Pancreas (tissue), 10 donors: ENCODE results near the gene UBE2D4. TPM values are rescaled to one million over a fixed set of nuclear protein-coding genes. Genes with fewer than 3 reads are reported as not detected.
A peak's percentile ranks its signal among the peaks of the same experiment; 100 is the strongest.
"Not testable (repeated sequence)": the region's sequence is repeated elsewhere in the genome, so short reads cannot be mapped to it uniquely, and the experiment has no call there.

ENCODE experiments used
- ATAC-seq, 4 donors: fragments of 200-7000 bp; cut with Tn5 transposase; one replicate each; pipeline versions ENCODE4 v1.8.0 to v1.9.1; 2020; ENCODE audit warnings: mild to moderate bottlenecking in 4 of 4, moderate library complexity in 4 of 4
- DNase-seq, 6 donors: peaks; one replicate each; pipeline ENCODE4 v3.0.0-alpha.2; 2020
- FAIRE-seq: peaks from 2 replicates; lab custom pipeline; 2012; peaks lifted over from hg19 to GRCh38; lab: Jason Lieb, UNC
- H3K27ac ChIP-seq, 4 donors: fragments of 200-600 bp; sonication (generic); 1 replicate in 3 of 4; 2 replicates in 1 of 4; pipeline versions ENCODE4 v1.5.0 to v1.8.0; 2020
- H3K27me3 ChIP-seq, 4 donors: fragments of 200-600 bp; one replicate each; pipeline ENCODE4 v1.8.0; 2021
- H3K36me3 ChIP-seq, 3 donors: fragments of 200-600 bp; sonication (generic) in 1 of 3; one replicate each; pipeline versions ENCODE4 v1.5.0 to v1.8.0; 2020 to 2021
- H3K4me1 ChIP-seq, 3 donors: fragments of 200-600 bp; one replicate each; pipeline ENCODE4 v1.8.0; 2021
- H3K4me3 ChIP-seq, 4 donors: fragments of 200-600 bp; sonication (generic) in 2 of 4; one replicate each; pipeline versions ENCODE4 v1.5.0 to v1.8.0; 2020 to 2021
- H3K9me3 ChIP-seq, 4 donors: fragments of 200-600 bp; one replicate each; pipeline ENCODE4 v1.8.0; 2021
- CTCF ChIP-seq, 4 donors: fragments of 200-600 bp; sonication (generic) in 3 of 4; IDR thresholded peaks; one replicate each; pipeline versions ENCODE4 v1.5.0 to v1.8.0; 2021; ENCODE audit warnings: antibody characterized with exemption in 4 of 4
- WGBS, 2 donors: extraction: QIAGEN DNeasy Blood & Tissue Kit; methylation state at CpG; one replicate each; pipeline ENCODE4 v1.1.7; 2013; 5-methylcytosine and 5-hydroxymethylcytosine counted together
- intact Hi-C, 3 donors: fragments of 100-400 bp; cut with DNase I; formaldehyde crosslinking; loops; one replicate each; pipeline versions ENCODE4 v1.11.1 to v1.14.2; 2022
- polyA plus RNA-seq, 2 donors: library from polyadenylated mRNA; stranded (reverse); fragments of 200-250 nt; gene quantifications; one replicate each; pipeline ENCODE4 v1.2.3, GENCODE V29; 2013
- total RNA-seq, 6 donors: library from RNA; stranded (reverse); fragmentation: NEBNext Ultra II Directional in 4 of 6; extraction: Animal tissue kit (Norgen Biotek cat#: 25700) in 4 of 6; gene quantifications; one replicate each; pipeline versions ENCODE4 v1.2.1 to v1.2.4, GENCODE V29; 2021 to 2023
- donor health status: healthy with polysubstance abuse.
- donor health status: DM: no; HTN: no; CAD: no; lungs with moderate emphysema.
- donor health status: DM: no; HTN: no; CAD: no.
- donor health status: control.
- donor health status: control.
- donor health status: Bipolar disorder and iron deficiency.
- donor health status: DM: yes; HTN: yes; CAD: no.
- donor health status: DM: no; HTN: no; CAD: no.
- donor health status: DM: no; HTN: no; CAD: no.
- donor health status: DM: yes; HTN: yes; CAD: no.

Gene UBE2D4
- total and polyA plus RNA-seq, 8 donors = 12.0 to 19.5 (median 15.8) TPM

DNA sequence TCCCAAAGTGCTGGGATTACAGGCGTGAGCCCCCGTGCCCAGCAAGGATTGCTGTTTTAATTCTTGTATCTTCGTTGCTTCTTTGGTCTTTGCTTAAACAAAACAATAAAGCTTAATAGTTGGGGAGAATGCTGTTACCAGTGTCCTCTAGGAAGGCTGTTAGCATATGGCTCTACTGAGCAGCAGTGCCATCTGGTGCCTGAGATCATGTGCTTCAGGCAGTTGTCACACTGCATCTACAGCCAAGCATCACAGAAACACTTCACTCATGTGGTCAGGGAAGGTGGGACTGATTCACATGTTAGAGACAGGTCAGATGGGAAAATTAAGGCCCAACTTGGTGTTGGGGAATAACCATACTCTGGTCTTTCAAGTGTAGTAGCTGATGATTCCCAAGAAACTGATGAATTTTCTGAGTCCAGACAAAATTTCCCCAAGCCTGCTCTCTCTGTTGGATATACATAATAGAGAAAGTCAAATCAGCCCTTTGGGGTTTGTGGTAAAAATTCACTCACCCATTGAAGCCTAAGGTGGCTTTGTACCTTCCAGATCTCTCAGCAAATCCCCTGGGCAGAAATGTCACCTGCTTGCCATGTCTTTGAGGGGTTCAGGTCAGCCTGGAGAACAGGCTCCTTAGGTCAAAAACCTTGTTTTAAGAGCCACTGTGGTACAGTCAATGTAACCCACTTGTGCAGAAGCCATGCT is 28.4 kb downstream of the UBE2D4 start:
- Histone ChIP-seq H3K4me1 (no peaks in the 10 kb centered on the region), H3K36me3 (peaks cover 0 to 29% (median 6%) of the 10 kb centered on the region in 3 donors), H3K27ac (no peak overlapping the region), H3K27me3 (no peaks in the 10 kb centered on the region), H3K4me3 (no peak overlapping the region), H3K9me3 (no peaks in the 10 kb centered on the region)
- intact Hi-C loops = no loop called here
- 59 to 66% methylated on average over 3 of the region's 3 CpGs for whole genome bisulfite sequencing, 2 donors
- DNase-seq (peak in 2 of 6 donors; percentile 16 to 29), ATAC-seq (peak; percentile 66 to 87 (median 74)), FAIRE-seq (no peak)
- TF ChIP-seq CTCF (IDR thresholded peaks at IDR 0.05) = no peak

DNA sequence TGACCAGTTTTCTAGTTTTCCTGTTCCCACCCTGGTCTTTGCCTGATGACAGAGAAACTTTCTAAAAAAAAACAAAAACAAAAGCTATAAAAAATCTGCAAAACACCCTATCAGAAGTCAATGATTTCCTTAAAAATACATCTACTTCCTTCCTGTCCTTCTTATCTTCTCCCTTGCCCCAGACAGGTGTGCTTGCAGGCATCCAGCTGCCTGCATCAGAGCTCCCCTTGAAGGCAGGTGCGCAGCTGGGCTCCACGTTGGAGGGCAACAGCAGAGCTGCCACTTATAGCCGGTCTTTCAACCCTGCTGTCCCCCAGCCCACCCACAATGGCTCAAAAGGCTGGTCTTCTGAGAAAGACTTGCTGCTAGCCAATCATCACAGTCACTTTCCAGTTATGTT is 29.8 kb downstream of the UBE2D4 start:
- peaks cover 0 to 19% (median 1%) of the 10 kb centered on the region in 3 donors for H3K36me3 ChIP-seq
- FAIRE-seq = no peak
- ATAC-seq = no peak
- TF ChIP-seq CTCF (IDR thresholded peaks at IDR 0.05) = no peak
- no peaks in the 10 kb centered on the region for H3K27me3 ChIP-seq
- no peaks in the 10 kb centered on the region for H3K4me1 ChIP-seq
- H3K9me3 ChIP-seq = no peaks in the 10 kb centered on the region
- intact Hi-C loops = no loop called here
- DNase-seq = peak in 1 of 6 donors; percentile 39
- no peak overlapping the region for H3K4me3 ChIP-seq
- no peak overlapping the region for H3K27ac ChIP-seq
- WGBS, 2 donors = 73 to 75% methylated on average over 3 of the region's 3 CpGs

- Histone ChIP-seq H3K36me3 (no peaks in the 10 kb centered on the region), H3K27ac (no peak overlapping the region), H3K27me3 (no peaks in the 10 kb centered on the region), H3K4me1 (no peaks in the 10 kb centered on the region), H3K4me3 (no peak overlapping the region), H3K9me3 (no peaks in the 10 kb centered on the region)
- no peak for TF ChIP-seq CTCF (IDR thresholded peaks at IDR 0.05)
- intact Hi-C loops = no loop called here
- DNase-seq (no peak), ATAC-seq (no peak), FAIRE-seq (no peak)
- 32 to 34% methylated on average over 1 of the region's 1 CpG for WGBS, 2 donors
These were observed 34.7 kb downstream of the UBE2D4 start for GRCh38 chr7:43960933-43961332.

DNA sequence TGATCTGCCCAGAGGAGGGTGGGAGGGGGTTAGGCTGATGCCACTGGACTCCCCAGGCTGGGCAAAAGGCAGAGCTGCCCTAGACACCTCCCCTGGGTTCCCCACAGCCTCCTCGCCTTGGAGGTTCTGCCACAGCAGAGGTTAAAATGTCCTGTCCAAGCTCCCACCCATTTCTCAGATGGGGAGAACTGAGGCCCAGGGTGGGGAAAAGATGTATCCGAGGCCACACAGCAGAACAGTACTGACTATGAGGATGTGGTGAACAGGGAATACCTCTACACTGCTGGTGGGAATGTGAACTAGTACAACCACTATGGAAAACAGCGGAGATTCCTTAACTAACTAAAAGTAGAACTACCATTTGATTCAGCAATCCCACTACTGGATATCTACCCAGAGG is 40.2 kb downstream of the UBE2D4 start:
- H3K36me3 ChIP-seq, H3K4me3 ChIP-seq, H3K4me1 ChIP-seq, intact Hi-C loops, H3K9me3 ChIP-seq, FAIRE-seq, DNase-seq, H3K27ac ChIP-seq, H3K27me3 ChIP-seq, ATAC-seq: not testable (repeated sequence)
- WGBS, 2 donors = 95% methylated on average over 3 of the region's 3 CpGs

GRCh38 chr7:43968172-43969040 is 42.2 kb downstream of the UBE2D4 start:
- H3K9me3 ChIP-seq, H3K27me3 ChIP-seq, H3K27ac ChIP-seq, H3K36me3 ChIP-seq, FAIRE-seq, H3K4me3 ChIP-seq, DNase-seq, intact Hi-C loops, H3K4me1 ChIP-seq: not testable (repeated sequence)
- 89 to 90% methylated on average over 10 to 16 of the region's 20 CpGs for WGBS, 2 donors
- peak in 2 of 4 donors; percentile 26 to 48 for ATAC-seq

DNA sequence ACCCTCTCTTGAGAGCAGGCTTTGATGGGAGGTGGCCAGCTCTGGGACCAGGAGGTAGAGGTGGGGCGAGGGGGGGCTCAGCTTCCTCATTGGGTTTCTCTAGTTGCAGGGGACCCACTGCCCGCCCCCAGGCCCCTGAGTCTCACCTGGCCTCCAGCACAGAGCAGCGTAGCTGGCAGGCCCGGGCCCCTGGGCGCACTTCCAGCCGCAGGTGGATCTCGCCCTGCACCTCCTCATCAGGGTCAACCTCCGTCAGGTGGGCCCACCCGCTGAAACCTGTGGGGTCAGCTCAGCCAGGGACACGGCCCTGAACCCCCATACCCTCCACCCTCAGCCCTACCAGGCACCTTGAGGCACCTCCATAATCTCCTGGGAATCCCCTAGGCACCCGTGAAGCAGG is 43.4 kb downstream of the UBE2D4 start:
- H3K36me3 ChIP-seq, H3K27ac ChIP-seq, H3K4me3 ChIP-seq, ATAC-seq, FAIRE-seq, H3K4me1 ChIP-seq, intact Hi-C loops, H3K9me3 ChIP-seq, H3K27me3 ChIP-seq, DNase-seq: not testable (repeated sequence)
- WGBS, 2 donors = 89 to 96% methylated on average over 9 to 11 of the region's 11 CpGs

- H3K27ac ChIP-seq, DNase-seq, ATAC-seq, H3K27me3 ChIP-seq, H3K9me3 ChIP-seq, H3K36me3 ChIP-seq, H3K4me3 ChIP-seq, intact Hi-C loops, H3K4me1 ChIP-seq, FAIRE-seq: not testable (repeated sequence)
- 96% methylated on average over 3 of the region's 5 CpGs for WGBS, 2 donors
These were observed 44.5 kb downstream of the UBE2D4 start for GRCh38 chr7:43970698-43971097.

DNA sequence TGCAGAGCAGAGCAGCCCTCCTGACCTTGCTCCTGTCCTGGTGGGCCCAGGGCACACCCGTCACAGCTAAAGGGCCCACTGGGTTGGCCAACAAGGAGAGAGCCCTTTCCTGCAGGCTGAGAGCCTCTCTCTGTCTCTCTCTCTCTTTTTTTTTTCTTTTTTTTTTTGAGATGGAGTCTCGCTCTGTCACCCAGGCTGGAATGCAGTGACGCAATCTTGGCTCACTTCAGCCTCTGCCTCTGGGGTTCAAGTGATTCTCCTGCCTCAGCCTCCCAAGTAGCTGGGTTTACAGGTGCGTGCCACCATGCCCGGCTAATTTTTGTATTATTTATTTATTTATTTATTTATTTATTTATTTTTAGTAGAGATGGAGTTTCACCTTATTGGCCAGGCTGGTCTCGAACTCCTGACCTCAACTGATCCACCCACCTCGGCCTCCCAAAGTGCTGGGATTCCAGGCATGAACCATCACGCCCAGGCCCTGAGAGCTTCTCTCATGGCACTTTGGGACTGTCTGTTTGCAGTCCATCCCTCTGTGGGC is 47.9 kb downstream of the UBE2D4 start:
- H3K4me3 ChIP-seq, H3K27ac ChIP-seq, ATAC-seq, H3K4me1 ChIP-seq, H3K9me3 ChIP-seq, H3K27me3 ChIP-seq, H3K36me3 ChIP-seq, DNase-seq, intact Hi-C loops, FAIRE-seq: not testable (repeated sequence)
- WGBS, 2 donors = 83 to 90% methylated on average over 6 to 7 of the region's 8 CpGs
